CD14-positive monocyte (primary cell): Measurements from ENCODE around the gene PSMD1. TPM values are rescaled to one million over a fixed set of nuclear protein-coding genes. Genes with fewer than 3 reads are reported as not detected.

ENCODE experiments used
- DNase-seq, 3 donors: peaks; one replicate each; pipeline ENCODE4 v3.0.0-alpha.2; 2011 to 2022
- H2AFZ ChIP-seq: 2 replicates; pipeline ENCODE4 v1.6.0; 2012; ENCODE audit warnings: mild to moderate bottlenecking, low read depth, low read length, inconsistent platforms; ENCODE audit not compliant: insufficient read depth, poor library complexity, severe bottlenecking
- H3K27ac ChIP-seq, 2 donors: 1 replicate in 1 of 2; 2 replicates in 1 of 2; pipeline ENCODE4 v1.5.1; 2012 to 2013; ENCODE audit warnings: low read length in 2 of 2, control low read depth in 1 of 2, inconsistent platforms in 1 of 2, low read depth in 1 of 2, mild to moderate bottlenecking in 1 of 2
- H3K27me3 ChIP-seq, 2 donors: one replicate each; pipeline versions ENCODE4 v1.6.0 to v1.6.1; 2011 to 2013; ENCODE audit warnings: low read length in 2 of 2; ENCODE audit not compliant: control insufficient read depth in 2 of 2, insufficient read depth in 2 of 2
- H3K36me3 ChIP-seq, 2 donors: replicated peaks in 1 of 2; 1 replicate in 1 of 2; 2 replicates in 1 of 2; pipeline versions ENCODE4 v1.5.1 to v1.6.1; 2012 to 2013; ENCODE audit warnings: low read length in 2 of 2, control low read depth in 1 of 2, inconsistent platforms in 1 of 2, mild to moderate bottlenecking in 1 of 2; ENCODE audit not compliant: insufficient read depth in 2 of 2, control insufficient read depth in 1 of 2
- H3K4me1 ChIP-seq, 2 donors: 1 replicate in 1 of 2; 2 replicates in 1 of 2; pipeline versions ENCODE4 v1.5.1 to v1.6.1; 2012 to 2013; ENCODE audit warnings: low read length in 2 of 2, control low read depth in 1 of 2, inconsistent platforms in 1 of 2, mild to moderate bottlenecking in 1 of 2, moderate library complexity in 1 of 2; ENCODE audit not compliant: insufficient read depth in 2 of 2, control insufficient read depth in 1 of 2
- H3K4me2 ChIP-seq: replicated peaks from 2 replicates; pipeline ENCODE3; 2012; ENCODE audit warnings: low read length, moderate library complexity, mild to moderate bottlenecking; ENCODE audit not compliant: poor library complexity, severe bottlenecking; ENCODE audit errors: extremely low read depth
- H3K4me3 ChIP-seq, 3 experiments: fragments of 200-600 bp in 1 of 3; sonication (generic) in 1 of 3; replicated peaks in 1 of 3; 1 replicate in 2 of 3; 2 replicates in 1 of 3; pipeline ENCODE4 v1.5.1; 2011 to 2013; ENCODE audit warnings: low read length in 3 of 3, mild to moderate bottlenecking in 3 of 3, control low read depth in 2 of 3, low read depth in 2 of 3, inconsistent platforms in 1 of 3, moderate library complexity in 1 of 3
- H3K79me2 ChIP-seq: 2 replicates; pipeline ENCODE4 v1.6.0; 2012; ENCODE audit warnings: mild to moderate bottlenecking, control low read depth, inconsistent platforms, low read length, moderate library complexity; ENCODE audit not compliant: insufficient read depth
- H3K9ac ChIP-seq: 2 replicates; pipeline ENCODE4 v1.6.0; 2017; ENCODE audit warnings: low read length, mild to moderate bottlenecking; ENCODE audit not compliant: insufficient read depth, poor library complexity, severe bottlenecking
- H3K9me3 ChIP-seq, 2 donors: replicated peaks in 1 of 2; 1 replicate in 1 of 2; 2 replicates in 1 of 2; pipeline versions ENCODE4 v1.5.1 to v1.6.1; 2012 to 2013; ENCODE audit warnings: low read length in 2 of 2, control low read depth in 1 of 2; ENCODE audit not compliant: control insufficient read depth in 1 of 2, insufficient read depth in 1 of 2
- H4K20me1 ChIP-seq: 2 replicates; pipeline ENCODE4 v1.6.0; 2012; ENCODE audit warnings: mild to moderate bottlenecking, low read length, control low read depth, moderate library complexity; ENCODE audit not compliant: insufficient read depth
- H3K27ac Mint-ChIP-seq, 7 donors: one replicate each; pipeline ENCODE4 v1.8.0; 2020; ENCODE audit warnings: mild to moderate bottlenecking in 7 of 7, mixed read lengths in 7 of 7, moderate library complexity in 6 of 7, inconsistent platforms in 2 of 7
- H3K27me3 Mint-ChIP-seq, 3 donors: one replicate each; pipeline ENCODE4 v1.8.0; 2021 to 2022; ENCODE audit warnings: low read depth in 3 of 3, mild to moderate bottlenecking in 3 of 3, mixed read lengths in 3 of 3, moderate library complexity in 3 of 3, inconsistent platforms in 1 of 3
- H3K36me3 Mint-ChIP-seq, 2 donors: one replicate each; pipeline ENCODE4 v1.8.0; 2020; ENCODE audit warnings: mixed read lengths in 2 of 2, inconsistent platforms in 1 of 2, mild to moderate bottlenecking in 1 of 2
- H3K4me1 Mint-ChIP-seq: one replicate; pipeline ENCODE4 v1.8.0; 2020; ENCODE audit warnings: mild to moderate bottlenecking, mixed read lengths
- H3K4me3 Mint-ChIP-seq, 2 donors: one replicate each; pipeline ENCODE4 v1.8.0; 2020; ENCODE audit warnings: mild to moderate bottlenecking in 2 of 2, mixed read lengths in 2 of 2, moderate library complexity in 1 of 2
- H3K9me3 Mint-ChIP-seq, 7 donors: one replicate each; pipeline ENCODE4 v1.8.0; 2020 to 2022; ENCODE audit warnings: mixed read lengths in 7 of 7, mild to moderate bottlenecking in 6 of 7, moderate library complexity in 6 of 7, inconsistent platforms in 2 of 7
- WGBS: methylation state at CpG from one replicate; pipeline ENCODE4 v1.1.5; 2013; ENCODE audit warnings: missing lambda C conversion rate; ENCODE audit not compliant: insufficient coverage; 5-methylcytosine and 5-hydroxymethylcytosine counted together
- intact Hi-C, 2 donors: fragments of 100-400 bp; cut with micrococcal nuclease; formaldehyde crosslinking; loops; one replicate each; pipeline versions ENCODE4 v1.15.0 to v1.15.1; 2023
- polyA plus RNA-seq, 3 donors: library from polyadenylated mRNA; depleted of rRNA in 1 of 3; unstranded in 2 of 3; stranded (reverse) in 1 of 3; fragments of 300-500 nt in 2 of 3; fragments of >200 nt in 1 of 3; fragmentation: Illumina TruSeq in 2 of 3; gene quantifications; 1 replicate in 2 of 3; 2 replicates in 1 of 3; pipeline ENCODE4 v1.2.3, GENCODE V29; 2012 to 2021
- small RNA-seq: library from RNA; depleted of rRNA; stranded (forward); fragments of <200 nt; gene quantifications from one replicate; pipeline ENCODE3, GENCODE V24; 2012; ENCODE audit warnings: low read depth; ENCODE audit not compliant: insufficient read length
- TF ChIP-seq, protein P1 (sequence below): fragments of 200-600 bp; IDR thresholded peaks from one replicate; pipeline ENCODE4 v1.8.0; 2022; ENCODE audit warnings: antibody characterized with exemption, mild to moderate bottlenecking

Gene PSMD1
- polyA plus RNA-seq, 3 donors, result 23.5 to 53.9 (median 37.7) TPM

DNA sequence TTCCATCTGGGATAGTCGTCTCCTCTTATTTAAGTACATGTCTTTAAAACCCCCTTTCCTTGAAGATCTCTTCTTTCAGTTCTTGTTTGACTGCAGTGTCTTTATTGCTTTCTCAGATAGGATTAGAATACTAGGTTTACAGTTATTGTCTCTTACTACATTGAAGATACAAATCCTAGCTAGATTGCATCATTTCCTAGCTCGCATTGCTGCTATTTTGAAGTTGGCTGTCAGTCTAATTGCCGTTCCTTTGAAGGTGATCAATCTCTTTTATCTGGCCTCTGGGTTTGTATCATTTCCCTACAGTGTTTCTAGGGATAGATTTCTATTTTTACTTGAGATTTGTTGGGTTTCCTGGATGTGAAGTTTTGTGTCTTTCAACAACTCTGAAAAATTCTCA, 162.6 kb downstream of the PSMD1 start:
- WGBS, result no CpG with 5 or more reads among the region's 3 CpGs

DNA sequence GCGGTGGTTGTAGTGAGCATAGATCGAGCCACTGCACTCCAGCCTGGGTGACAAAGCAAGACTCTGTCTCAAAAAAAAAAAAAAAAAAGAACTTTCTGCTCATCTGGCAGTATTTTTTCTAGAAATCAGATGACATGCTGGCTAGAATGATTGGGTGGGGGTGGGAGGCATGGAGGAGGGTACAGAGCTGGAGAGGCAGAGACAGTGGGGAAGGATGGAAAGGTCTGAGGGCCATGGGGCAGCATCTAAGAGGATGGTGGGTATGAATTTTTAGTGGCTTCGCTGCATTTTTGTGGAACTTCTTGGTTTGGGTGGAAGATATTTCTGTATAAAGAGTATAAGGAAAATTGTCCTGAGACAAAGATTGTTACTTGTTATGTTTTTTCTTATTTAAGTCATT, 165.1 kb downstream of the PSMD1 start:
- Histone ChIP-seq H3K9me3 (no peaks in the 10 kb centered on the region), H4K20me1 (no peaks in the 10 kb centered on the region), H3K4me1 (no peaks in the 10 kb centered on the region), H2AFZ (no peak overlapping the region), H3K4me3 (no peak overlapping the region), H3K27ac (no peak overlapping the region), H3K36me3 (no peaks in the 10 kb centered on the region), H3K79me2 (no peaks in the 10 kb centered on the region), H3K4me2 (no peak overlapping the region), H3K9ac (no peak overlapping the region), H3K27me3 (no peaks in the 10 kb centered on the region)
- Mint-ChIP-seq H3K27me3 (peaks cover 0 to 2% (median 0%) of the 10 kb centered on the region in 3 donors), H3K4me1 (peaks cover 3% of the 10 kb centered on the region), H3K36me3 (no peaks in the 10 kb centered on the region), H3K9me3 (no peaks in the 10 kb centered on the region), H3K27ac (no peak overlapping the region), H3K4me3 (no peak overlapping the region)
- DNase-seq, result no peak
- intact Hi-C loops, result no loop called here
- TF ChIP-seq, protein P1, sequence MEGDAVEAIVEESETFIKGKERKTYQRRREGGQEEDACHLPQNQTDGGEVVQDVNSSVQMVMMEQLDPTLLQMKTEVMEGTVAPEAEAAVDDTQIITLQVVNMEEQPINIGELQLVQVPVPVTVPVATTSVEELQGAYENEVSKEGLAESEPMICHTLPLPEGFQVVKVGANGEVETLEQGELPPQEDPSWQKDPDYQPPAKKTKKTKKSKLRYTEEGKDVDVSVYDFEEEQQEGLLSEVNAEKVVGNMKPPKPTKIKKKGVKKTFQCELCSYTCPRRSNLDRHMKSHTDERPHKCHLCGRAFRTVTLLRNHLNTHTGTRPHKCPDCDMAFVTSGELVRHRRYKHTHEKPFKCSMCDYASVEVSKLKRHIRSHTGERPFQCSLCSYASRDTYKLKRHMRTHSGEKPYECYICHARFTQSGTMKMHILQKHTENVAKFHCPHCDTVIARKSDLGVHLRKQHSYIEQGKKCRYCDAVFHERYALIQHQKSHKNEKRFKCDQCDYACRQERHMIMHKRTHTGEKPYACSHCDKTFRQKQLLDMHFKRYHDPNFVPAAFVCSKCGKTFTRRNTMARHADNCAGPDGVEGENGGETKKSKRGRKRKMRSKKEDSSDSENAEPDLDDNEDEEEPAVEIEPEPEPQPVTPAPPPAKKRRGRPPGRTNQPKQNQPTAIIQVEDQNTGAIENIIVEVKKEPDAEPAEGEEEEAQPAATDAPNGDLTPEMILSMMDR, result no peak
- WGBS, result 100% methylated on average over 1 of the region's 3 CpGs

More for the DNA sequence above, 162.6 kb downstream of the PSMD1 start:
- DNase-seq, result no peak
- H3K27ac ChIP-seq, result no peak overlapping the region
- no peaks in the 10 kb centered on the region for H3K79me2 ChIP-seq
- Mint-ChIP-seq H3K27ac (no peak overlapping the region), H3K36me3 (no peaks in the 10 kb centered on the region), H3K4me1 (peaks cover 3% of the 10 kb centered on the region), H3K27me3 (peaks cover 0 to 2% (median 1%) of the 10 kb centered on the region in 3 donors), H3K4me3 (no peak overlapping the region), H3K9me3 (no peaks in the 10 kb centered on the region)
- intact Hi-C loops, result no loop called here
- no peaks in the 10 kb centered on the region for H3K36me3 ChIP-seq
- H3K4me2 ChIP-seq, result no peak overlapping the region
- no peak overlapping the region for H2AFZ ChIP-seq
- TF ChIP-seq, protein P1, result no peak
- no peak overlapping the region for H3K4me3 ChIP-seq
- no peaks in the 10 kb centered on the region for H3K4me1 ChIP-seq
- no peaks in the 10 kb centered on the region for H4K20me1 ChIP-seq
- H3K9me3 ChIP-seq, result no peaks in the 10 kb centered on the region
- no peak overlapping the region for H3K9ac ChIP-seq
- no peaks in the 10 kb centered on the region for H3K27me3 ChIP-seq

Small RNA genes lying within 50 kb of the gene (small RNA-seq; reads per million reads assigned to genes)
- gene RNU1-93P, result not detected

Other genes with a start within 250 kb of the PSMD1 start
- 1 to 10 TPM; 1.4 to 3.2 (median 2.9) TPM for gene ITM2C, start 191.9 kb upstream of the PSMD1 start, polyA plus RNA-seq
- gene GPR55, start 131.6 kb upstream of the PSMD1 start, polyA plus RNA-seq, result under 1 TPM in 2 of 3 donors, not detected in 1; 0.11 to 0.12 TPM
- gene SPATA3, start 60.7 kb upstream of the PSMD1 start, polyA plus RNA-seq, result not detected
- gene C2orf72, start 19.3 kb upstream of the PSMD1 start, polyA plus RNA-seq, result not detected
- not detected for gene HTR2B, start 68.2 kb downstream of the PSMD1 start, polyA plus RNA-seq
- gene ARMC9, start 141.8 kb downstream of the PSMD1 start, polyA plus RNA-seq, result under 1 TPM in 2 of 3 donors, not detected in 1; 0.07 to 0.27 TPM